ENCODE data around the gene SLC25A4. TPM values are rescaled to one million over a fixed set of nuclear protein-coding genes. Genes with fewer than 3 reads are reported as not detected.

Gene SLC25A4
- total RNA-seq, 4 donors from 2014 or later: 135 to 158 (median 140) TPM

DNA sequence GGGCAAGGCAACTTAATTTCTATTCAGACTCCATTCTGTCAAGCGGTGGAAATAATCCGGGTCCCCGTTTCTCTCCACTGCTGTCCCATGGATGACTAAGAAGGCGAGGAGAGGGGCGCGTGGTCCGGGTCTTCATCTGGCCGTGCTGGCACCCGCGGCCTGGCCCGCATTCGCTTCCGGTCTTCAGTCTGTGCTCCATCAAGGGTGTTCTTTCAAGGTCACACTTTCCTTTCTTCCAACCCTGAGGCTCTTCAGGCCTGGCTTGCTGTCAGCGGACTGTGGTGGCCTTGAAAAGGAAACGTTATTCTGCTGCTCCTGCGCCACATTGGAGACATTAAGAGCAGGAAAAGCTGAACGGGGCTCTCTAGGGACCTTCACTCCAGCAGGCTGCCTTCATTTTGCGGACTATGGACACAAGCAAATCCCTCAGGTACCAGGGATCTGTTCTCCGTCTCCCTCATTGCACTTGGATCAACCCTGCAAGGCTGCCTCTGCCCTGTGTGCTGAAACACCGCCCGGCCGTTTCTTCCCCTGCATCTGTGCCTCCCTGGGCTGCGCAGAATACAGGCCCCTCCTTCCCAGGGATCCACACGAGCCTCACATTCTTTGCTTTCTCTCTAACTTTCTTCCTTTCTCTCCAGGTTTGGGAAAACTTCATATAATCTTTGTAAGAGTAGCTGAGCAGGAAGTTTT lies 5.7 kb upstream of the SLC25A4 start:
- TF ChIP-seq, protein P1, sequence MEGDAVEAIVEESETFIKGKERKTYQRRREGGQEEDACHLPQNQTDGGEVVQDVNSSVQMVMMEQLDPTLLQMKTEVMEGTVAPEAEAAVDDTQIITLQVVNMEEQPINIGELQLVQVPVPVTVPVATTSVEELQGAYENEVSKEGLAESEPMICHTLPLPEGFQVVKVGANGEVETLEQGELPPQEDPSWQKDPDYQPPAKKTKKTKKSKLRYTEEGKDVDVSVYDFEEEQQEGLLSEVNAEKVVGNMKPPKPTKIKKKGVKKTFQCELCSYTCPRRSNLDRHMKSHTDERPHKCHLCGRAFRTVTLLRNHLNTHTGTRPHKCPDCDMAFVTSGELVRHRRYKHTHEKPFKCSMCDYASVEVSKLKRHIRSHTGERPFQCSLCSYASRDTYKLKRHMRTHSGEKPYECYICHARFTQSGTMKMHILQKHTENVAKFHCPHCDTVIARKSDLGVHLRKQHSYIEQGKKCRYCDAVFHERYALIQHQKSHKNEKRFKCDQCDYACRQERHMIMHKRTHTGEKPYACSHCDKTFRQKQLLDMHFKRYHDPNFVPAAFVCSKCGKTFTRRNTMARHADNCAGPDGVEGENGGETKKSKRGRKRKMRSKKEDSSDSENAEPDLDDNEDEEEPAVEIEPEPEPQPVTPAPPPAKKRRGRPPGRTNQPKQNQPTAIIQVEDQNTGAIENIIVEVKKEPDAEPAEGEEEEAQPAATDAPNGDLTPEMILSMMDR (IDR thresholded peaks at IDR 0.05): no peak
- TF ChIP-seq POLR2AphosphoS5 (IDR thresholded peaks at IDR 0.05) (no peak), POLR2A (IDR thresholded peaks at IDR 0.05; ENCODE audit: low read depth) (no peak), EP300 (IDR thresholded peaks at IDR 0.05) (no peak)
- H3K27me3 ChIP-seq: no peaks in the 10 kb centered on the region
- H3K36me3 ChIP-seq: no peaks in the 10 kb centered on the region
- peaks cover 4 to 13% (median 4%) of the 10 kb centered on the region in 4 donors for H3K4me1 ChIP-seq
- intact Hi-C loops (cut with DNase I): no loop called here
- H3K9me3 ChIP-seq: no peaks in the 10 kb centered on the region
- H3K4me3 ChIP-seq: no peak overlapping the region
- peak; percentile 75 for DNase-seq (ENCODE audit: extremely low spot score)
- H3K27ac ChIP-seq (replicated peaks in 1 of 4): no peak overlapping the region
- WGBS: 85% methylated on average over 21 of the region's 24 CpGs

DNA sequence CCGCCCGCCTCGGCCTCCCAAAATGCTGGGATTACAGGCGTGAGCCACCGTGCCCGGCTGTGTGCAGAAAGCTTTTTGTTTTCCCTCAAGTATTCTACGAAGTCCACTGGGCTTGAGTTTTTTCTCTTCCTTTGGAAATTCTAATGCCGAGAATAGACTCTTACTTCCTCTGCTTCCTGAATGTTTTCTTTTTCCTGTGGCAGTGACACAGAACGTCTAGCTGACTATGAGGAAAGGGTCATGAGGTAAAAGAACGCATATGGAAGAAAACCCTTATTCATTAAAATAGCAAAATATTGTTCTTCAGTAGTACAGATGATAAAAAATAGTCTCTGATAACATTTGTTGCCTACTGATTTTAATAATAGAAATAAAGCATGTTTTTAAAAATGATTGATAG lies 4.9 kb upstream of the SLC25A4 start:
- TF ChIP-seq POLR2A (IDR thresholded peaks at IDR 0.05; ENCODE audit: low read depth): no peak
- TF ChIP-seq, protein P1 (IDR thresholded peaks at IDR 0.05): no peak
- no peak for TF ChIP-seq EP300 (IDR thresholded peaks at IDR 0.05)
- TF ChIP-seq POLR2AphosphoS5 (IDR thresholded peaks at IDR 0.05): no peak
- no peak overlapping the region for H3K27ac ChIP-seq (replicated peaks in 1 of 4)
- no peaks in the 10 kb centered on the region for H3K9me3 ChIP-seq
- WGBS: 59% methylated on average over 10 of the region's 10 CpGs
- DNase-seq (ENCODE audit: extremely low spot score): peak; percentile 5
- no peak overlapping the region for H3K4me3 ChIP-seq
- H3K27me3 ChIP-seq: no peaks in the 10 kb centered on the region
- intact Hi-C loops (cut with DNase I): no loop called here
- H3K36me3 ChIP-seq: no peaks in the 10 kb centered on the region
- H3K4me1 ChIP-seq: peaks cover 8 to 15% (median 9%) of the 10 kb centered on the region in 4 donors

DNA sequence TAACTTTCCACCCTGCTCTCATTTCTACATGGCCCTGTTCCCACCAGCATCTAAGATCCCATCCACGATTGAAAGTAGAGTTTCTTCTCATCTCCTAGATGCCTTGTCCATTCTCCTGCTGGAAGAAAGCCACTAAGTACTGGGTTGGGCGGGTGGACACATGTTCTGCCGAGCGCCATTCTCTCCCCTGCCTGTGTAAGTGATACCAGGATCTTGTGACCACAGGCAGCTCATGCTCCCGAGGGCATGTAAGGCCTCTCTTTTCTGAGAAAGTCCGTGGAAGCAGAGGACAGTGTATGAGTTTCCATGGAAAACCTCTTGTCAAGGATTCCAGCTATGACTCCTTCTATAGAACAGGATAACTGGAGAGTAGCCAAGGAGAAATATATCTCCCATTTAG lies 3.3 kb upstream of the SLC25A4 start:
- Histone ChIP-seq H3K4me1 (peaks cover 19 to 20% (median 19%) of the 10 kb centered on the region in 4 donors), H3K4me3 (no peak overlapping the region), H3K27ac (replicated peaks in 1 of 4) (no peak overlapping the region), H3K36me3 (peaks cover 0 to 5% (median 0%) of the 10 kb centered on the region in 4 donors), H3K27me3 (no peaks in the 10 kb centered on the region), H3K9me3 (no peaks in the 10 kb centered on the region)
- intact Hi-C loops (cut with DNase I): loop anchor here (10.0 kb wide), 1 partner anchor 315 kb away; the partner anchor contains the start of gene ACSL1
- 89% methylated on average over 6 of the region's 6 CpGs for WGBS
- peak; percentile 78 for DNase-seq (ENCODE audit: extremely low spot score)
- TF ChIP-seq POLR2AphosphoS5 (IDR thresholded peaks at IDR 0.05) (no peak), EP300 (IDR thresholded peaks at IDR 0.05) (no peak), POLR2A (IDR thresholded peaks at IDR 0.05; ENCODE audit: low read depth) (no peak)
- TF ChIP-seq, protein P1 (IDR thresholded peaks at IDR 0.05): no peak

DNA sequence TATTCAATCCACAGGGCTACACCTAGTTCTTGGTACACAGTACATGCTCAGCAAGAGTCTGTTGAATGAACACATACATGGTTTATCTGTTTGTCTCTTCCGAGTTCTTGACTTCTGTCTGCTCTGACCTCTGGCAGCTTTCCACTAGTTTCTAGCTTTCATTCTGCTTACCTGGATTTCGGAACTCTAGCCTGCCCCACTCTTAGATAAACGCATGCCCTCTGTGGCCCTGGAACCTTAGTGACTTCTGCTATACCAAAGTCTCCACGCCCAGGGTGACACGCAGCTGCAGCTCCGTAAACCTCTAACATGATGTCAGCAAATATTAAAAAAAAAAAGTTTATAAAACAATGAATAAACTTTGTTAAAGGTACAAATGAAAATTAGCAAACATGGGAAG lies 1.3 kb upstream of the SLC25A4 start:
- intact Hi-C loops (cut with DNase I): loop anchor here (10.0 kb wide), 1 partner anchor 317 kb away; the partner anchor contains the start of gene ACSL1
- Histone ChIP-seq H3K27me3 (no peaks in the 10 kb centered on the region), H3K36me3 (peaks cover 0 to 24% (median 5%) of the 10 kb centered on the region in 4 donors), H3K27ac (replicated peaks in 1 of 4) (peak overlapping the region; percentile 93 to 96 (median 96)), H3K4me1 (peaks cover 19 to 41% (median 39%) of the 10 kb centered on the region in 4 donors), H3K4me3 (no peak overlapping the region), H3K9me3 (no peaks in the 10 kb centered on the region)
- WGBS: 89% methylated on average over 6 of the region's 6 CpGs
- no peak for DNase-seq (ENCODE audit: extremely low spot score)
- TF ChIP-seq POLR2AphosphoS5 (IDR thresholded peaks at IDR 0.05): no peak
- no peak for TF ChIP-seq EP300 (IDR thresholded peaks at IDR 0.05)
- TF ChIP-seq POLR2A (IDR thresholded peaks at IDR 0.05; ENCODE audit: low read depth): no peak
- TF ChIP-seq, protein P1 (IDR thresholded peaks at IDR 0.05): no peak

All from esophagus muscularis mucosa (tissue), 4 donors.